ENCODE results near the gene CRACR2A.

DNA sequence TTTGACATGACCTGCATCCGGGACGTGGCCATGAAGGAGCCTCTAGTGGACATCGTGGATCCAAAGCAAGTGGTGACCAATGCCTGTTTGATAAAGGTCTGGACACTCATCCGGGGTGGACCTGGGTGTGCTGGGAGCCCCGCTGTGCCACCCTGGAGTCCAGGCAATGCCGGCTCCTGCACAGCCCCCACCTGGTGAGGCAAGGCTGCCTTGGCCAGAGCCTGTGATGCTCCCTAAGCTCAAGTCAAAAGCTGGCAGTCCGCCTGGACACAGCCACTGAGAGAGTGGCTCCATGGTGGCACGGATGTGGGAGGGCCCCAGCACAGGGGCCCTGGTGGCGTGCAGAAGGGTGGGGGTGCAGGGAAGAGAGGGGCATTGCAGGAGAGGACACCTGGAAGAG, 176.0 kb downstream of the CRACR2A start:
- TF ChIP-seq, protein P1, sequence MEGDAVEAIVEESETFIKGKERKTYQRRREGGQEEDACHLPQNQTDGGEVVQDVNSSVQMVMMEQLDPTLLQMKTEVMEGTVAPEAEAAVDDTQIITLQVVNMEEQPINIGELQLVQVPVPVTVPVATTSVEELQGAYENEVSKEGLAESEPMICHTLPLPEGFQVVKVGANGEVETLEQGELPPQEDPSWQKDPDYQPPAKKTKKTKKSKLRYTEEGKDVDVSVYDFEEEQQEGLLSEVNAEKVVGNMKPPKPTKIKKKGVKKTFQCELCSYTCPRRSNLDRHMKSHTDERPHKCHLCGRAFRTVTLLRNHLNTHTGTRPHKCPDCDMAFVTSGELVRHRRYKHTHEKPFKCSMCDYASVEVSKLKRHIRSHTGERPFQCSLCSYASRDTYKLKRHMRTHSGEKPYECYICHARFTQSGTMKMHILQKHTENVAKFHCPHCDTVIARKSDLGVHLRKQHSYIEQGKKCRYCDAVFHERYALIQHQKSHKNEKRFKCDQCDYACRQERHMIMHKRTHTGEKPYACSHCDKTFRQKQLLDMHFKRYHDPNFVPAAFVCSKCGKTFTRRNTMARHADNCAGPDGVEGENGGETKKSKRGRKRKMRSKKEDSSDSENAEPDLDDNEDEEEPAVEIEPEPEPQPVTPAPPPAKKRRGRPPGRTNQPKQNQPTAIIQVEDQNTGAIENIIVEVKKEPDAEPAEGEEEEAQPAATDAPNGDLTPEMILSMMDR (IDR thresholded peaks at IDR 0.05), result no peak
- no peak for TF ChIP-seq POLR2A (IDR thresholded peaks at IDR 0.05)
